GM12878 (cell line): ENCODE data around the gene CLC.

Experiments used
- CTCF ChIP-seq, 3 experiments: IDR thresholded peaks in 2 of 3; conservative IDR thresholded peaks in 1 of 3; 2 replicates each; pipeline ENCODE4 v1.5.1; 2011; ENCODE audit warnings: low read depth in 3 of 3, low read length in 3 of 3, mild to moderate bottlenecking in 3 of 3, control low read depth in 2 of 3, moderate library complexity in 2 of 3, inconsistent platforms in 1 of 3, mixed read lengths in 1 of 3; ENCODE audit not compliant: control insufficient read depth in 2 of 3, insufficient read depth in 1 of 3; ENCODE audit errors: extremely low read depth in 1 of 3
- EZH2 ChIP-seq: IDR thresholded peaks from 2 replicates; pipeline ENCODE4 v1.6.1; 2012; ENCODE audit warnings: low read depth, mild to moderate bottlenecking, control low read depth, inconsistent platforms, low read length, borderline replicate concordance; ENCODE audit not compliant: control insufficient read depth
- FOXK2 ChIP-seq: fragments of 450-650 bp; IDR thresholded peaks from 2 replicates; pipeline ENCODE4 v1.6.1; 2017; ENCODE audit warnings: mild to moderate bottlenecking, moderate library complexity
- NRF1 ChIP-seq: conservative IDR thresholded peaks from 2 replicates; pipeline ENCODE4 v1.6.1; 2011; ENCODE audit warnings: mild to moderate bottlenecking, low read depth, low read length, improper control_type of control experiment
- POU2F2 ChIP-seq: IDR thresholded peaks from 3 replicates; pipeline ENCODE4 v1.6.1; 2011; ENCODE audit warnings: low read depth, mild to moderate bottlenecking, low read length, borderline replicate concordance
- RFX5 ChIP-seq: IDR thresholded peaks from 2 replicates; pipeline ENCODE4 v1.6.1; 2011; ENCODE audit warnings: low read depth, low read length, improper control_type of control experiment
- ZNF24 ChIP-seq: fragments of 450-650 bp; IDR thresholded peaks from 2 replicates; pipeline ENCODE4 v1.6.1; 2017; ENCODE audit warnings: antibody characterized with exemption, mild to moderate bottlenecking

GRCh38 chr19:39710333-39710890, 27.4 kb downstream of the CLC start:
- TF ChIP-seq RFX5 (no peak), CTCF (IDR thresholded peaks at IDR 0.05 in 2 of 3, conservative IDR thresholded peaks at IDR 0.05 in 1 of 3; ENCODE audit: control insufficient read depth in 2 of 3, extremely low read depth in 1 of 3, insufficient read depth in 1 of 3, low read depth in 3 of 3, low read length in 3 of 3) (no peak), ZNF24 (no peak), POU2F2 (no peak), FOXK2 (no peak), EZH2 (no peak), NRF1 (no peak)
